Activated CD8-positive, alpha-beta memory T cell treated with anti-CD3 and anti-CD28 coated beads, Interleukin-2, amount 50 U/mL, for 1 hour (primary cell): Measurements from ENCODE around the gene MYL12A.
"Not testable (repeated sequence)": the region's sequence is repeated elsewhere in the genome, so short reads cannot be mapped to it uniquely, and the experiment has no call there.

ENCODE experiments used
- DNase-seq: peaks from one replicate; pipeline ENCODE4 v3.0.0-alpha.2; 2020; ENCODE audit errors: extremely low read depth

Gene MYL12A

GRCh38 chr18:3247240-3248061 lies at the start of gene MYL12A:
TSS of gene MYL12A (plus strand) at chr18:3247801. CDS start at chr18:3253248, 5,447 bp downstream.
- DNase-seq, result peak; percentile 74

- not testable (repeated sequence) for DNase-seq
Measured at GRCh38 chr18:3198260-3198860, 49.2 kb upstream of the MYL12A start.

- no peak for DNase-seq
Measured at GRCh38 chr18:3199942-3200645, 47.5 kb upstream of the MYL12A start.

- no peak for DNase-seq
Measured at GRCh38 chr18:3205239-3205638, 42.4 kb upstream of the MYL12A start.

GRCh38 chr18:3207565-3207964 lies 40.0 kb upstream of the MYL12A start:
- no peak for DNase-seq

GRCh38 chr18:3209859-3210569 lies 37.6 kb upstream of the MYL12A start:
- DNase-seq, result no peak

- DNase-seq, result no peak
Measured at GRCh38 chr18:3211236-3211992, 36.2 kb upstream of the MYL12A start.

- no peak for DNase-seq
Measured at GRCh38 chr18:3212657-3213056, 34.9 kb upstream of the MYL12A start.

- DNase-seq, result no peak
Measured at GRCh38 chr18:3213300-3214059, 34.1 kb upstream of the MYL12A start.

- DNase-seq, result no peak
Measured at GRCh38 chr18:3214855-3215637, 32.6 kb upstream of the MYL12A start.

- no peak for DNase-seq
Measured at GRCh38 chr18:3216987-3217386, 30.6 kb upstream of the MYL12A start.

- DNase-seq, result no peak
Measured at GRCh38 chr18:3217948-3218647, 29.5 kb upstream of the MYL12A start.

- DNase-seq, result no peak
Measured at GRCh38 chr18:3218819-3219218, 28.8 kb upstream of the MYL12A start.

GRCh38 chr18:3219241-3219630 lies 28.4 kb upstream of the MYL12A start:
- no peak for DNase-seq

GRCh38 chr18:3219631-3220335 lies 27.8 kb upstream of the MYL12A start, which contains the start of gene MYOM1:
TSS of gene MYOM1 (minus strand) at chr18:3219968. CDS start at chr18:3215223, 4,745 bp downstream.
- no peak for DNase-seq

GRCh38 chr18:3220868-3221267 lies 26.7 kb upstream of the MYL12A start:
- not testable (repeated sequence) for DNase-seq

- no peak for DNase-seq
Measured at GRCh38 chr18:3221496-3221895, 26.1 kb upstream of the MYL12A start.

- no peak for DNase-seq
Measured at GRCh38 chr18:3223356-3223755, 24.2 kb upstream of the MYL12A start.
